ENCODE measurements around the gene DDIT3.

Gene DDIT3

GRCh38 chr12:57547288-57548012 is 27.1 kb upstream of the DDIT3 start:
- no peak for DNase-seq (ENCODE audit: low read depth in 2 of 2)

GRCh38 chr12:57546438-57547287 is 26.3 kb upstream of the DDIT3 start, which contains the start of gene DCTN2:
TSS of gene DCTN2 (minus strand) at chr12:57547192. CDS start at chr12:57547063, 129 bp downstream.
- peak; percentile 78 to 87 for DNase-seq (ENCODE audit: low read depth in 2 of 2)

GRCh38 chr12:57545809-57546437 is 25.6 kb upstream of the DDIT3 start:
- DNase-seq (ENCODE audit: low read depth in 2 of 2) = no peak

GRCh38 chr12:57543581-57543980 is 23.3 kb upstream of the DDIT3 start:
- no peak for DNase-seq (ENCODE audit: low read depth in 2 of 2)

GRCh38 chr12:57541717-57542116 is 21.4 kb upstream of the DDIT3 start:
- DNase-seq (ENCODE audit: low read depth in 2 of 2) = no peak

- no peak for DNase-seq (ENCODE audit: low read depth in 2 of 2)
Measured at GRCh38 chr12:57541001-57541400, 20.7 kb upstream of the DDIT3 start.

GRCh38 chr12:57539134-57539768 is 18.9 kb upstream of the DDIT3 start:
- no peak for DNase-seq (ENCODE audit: low read depth in 2 of 2)

- no peak for DNase-seq (ENCODE audit: low read depth in 2 of 2)
Measured at GRCh38 chr12:57536597-57536942, 16.3 kb upstream of the DDIT3 start.

GRCh38 chr12:57535764-57536596 is 15.7 kb upstream of the DDIT3 start:
- DNase-seq (ENCODE audit: low read depth in 2 of 2) = no peak

GRCh38 chr12:57534991-57535543 is 14.8 kb upstream of the DDIT3 start:
- no peak for DNase-seq (ENCODE audit: low read depth in 2 of 2)

GRCh38 chr12:57534250-57534649 is 13.9 kb upstream of the DDIT3 start:
- DNase-seq (ENCODE audit: low read depth in 2 of 2) = no peak

GRCh38 chr12:57533108-57533507 is 12.8 kb upstream of the DDIT3 start:
- no peak for DNase-seq (ENCODE audit: low read depth in 2 of 2)

- DNase-seq (ENCODE audit: low read depth in 2 of 2) = no peak
Measured at GRCh38 chr12:57531836-57532235, 11.5 kb upstream of the DDIT3 start.

- DNase-seq (ENCODE audit: low read depth in 2 of 2) = no peak
Measured at GRCh38 chr12:57530396-57531142, 10.3 kb upstream of the DDIT3 start.

GRCh38 chr12:57529831-57530230 is 9.5 kb upstream of the DDIT3 start:
- DNase-seq (ENCODE audit: low read depth in 2 of 2) = no peak

- DNase-seq (ENCODE audit: low read depth in 2 of 2) = no peak
Measured at GRCh38 chr12:57528831-57529555, 8.7 kb upstream of the DDIT3 start.

- DNase-seq (ENCODE audit: low read depth in 2 of 2) = no peak
Measured at GRCh38 chr12:57528176-57528575, 7.9 kb upstream of the DDIT3 start.

GRCh38 chr12:57527184-57527583 is 6.9 kb upstream of the DDIT3 start:
- DNase-seq (ENCODE audit: low read depth in 2 of 2) = no peak

- DNase-seq (ENCODE audit: low read depth in 2 of 2) = no peak
Measured at GRCh38 chr12:57526477-57527126, 6.3 kb upstream of the DDIT3 start.
